B cell (primary cell): ENCODE results near the gene TRIM27. TPM values are rescaled to one million over a fixed set of nuclear protein-coding genes. Genes with fewer than 3 reads are reported as not detected.
A peak's percentile ranks its signal among the peaks of the same experiment; 100 is the strongest.

Experiments
- ATAC-seq: fragments of 200-7000 bp; cut with Tn5 transposase; one replicate; pipeline ENCODE4 v1.10.0; 2021; ENCODE audit warnings: low read depth, mild to moderate bottlenecking, moderate number of reproducible peaks, moderate library complexity
- CTCF ChIA-PET: fragments of 350-600 bp; sonication (Branson Sonifier 250); formaldehyde crosslinking; loops from one replicate; lab custom pipeline; 2021; ENCODE audit warnings: antibody characterized with exemption, inconsistent platforms; lab: Charles Lee
- POLR2A ChIA-PET: fragments of 350-600 bp; sonication (Branson Sonifier 250); formaldehyde crosslinking; loops from one replicate; lab custom pipeline; 2021; ENCODE audit warnings: antibody characterized with exemption; lab: Charles Lee
- DNase-seq: peaks from one replicate; pipeline ENCODE4 v3.0.0; 2013
- H2AFZ ChIP-seq: 2 replicates; pipeline ENCODE4 v1.6.1; 2012; ENCODE audit warnings: mild to moderate bottlenecking, low read depth, low read length; ENCODE audit not compliant: insufficient read depth, poor library complexity, severe bottlenecking
- H3K27ac ChIP-seq, 2 donors: 1 replicate in 1 of 2; 2 replicates in 1 of 2; pipeline ENCODE4 v1.5.1; 2012 to 2013; ENCODE audit warnings: low read length in 2 of 2, mild to moderate bottlenecking in 2 of 2, moderate library complexity in 1 of 2
- H3K27me3 ChIP-seq, 4 experiments: fragments of 200-600 bp in 1 of 4; sonication (generic) in 1 of 4; replicated peaks in 1 of 4; 1 replicate in 2 of 4; 2 replicates in 2 of 4; pipeline versions ENCODE4 v1.6.1 to v1.7.0; 2013 to 2016; ENCODE audit warnings: low read length in 3 of 4, mild to moderate bottlenecking in 2 of 4, mixed read lengths in 1 of 4, moderate library complexity in 1 of 4; ENCODE audit not compliant: insufficient read depth in 4 of 4, control insufficient read depth in 3 of 4; ENCODE audit errors: control extremely low read depth in 1 of 4
- H3K36me3 ChIP-seq, 2 experiments: replicated peaks in 1 of 2; 1 replicate in 1 of 2; 2 replicates in 1 of 2; pipeline versions ENCODE4 v1.6.1 to v1.7.1; 2013; ENCODE audit warnings: low read length in 1 of 2; ENCODE audit not compliant: insufficient read depth in 2 of 2, control insufficient read depth in 1 of 2; ENCODE audit errors: control extremely low read depth in 1 of 2, extremely low read depth in 1 of 2
- H3K4me1 ChIP-seq, 2 donors: fragments of 200-600 bp in 1 of 2; sonication (generic) in 1 of 2; 1 replicate in 1 of 2; 2 replicates in 1 of 2; pipeline versions ENCODE4 v1.5.1 to v1.6.1; 2013 to 2017; ENCODE audit warnings: low read length in 2 of 2; ENCODE audit not compliant: control insufficient read depth in 2 of 2, insufficient read depth in 2 of 2
- H3K4me2 ChIP-seq: replicated peaks from 2 replicates; pipeline ENCODE3; 2012; ENCODE audit warnings: mild to moderate bottlenecking, low read depth, low read length; ENCODE audit not compliant: poor library complexity, severe bottlenecking
- H3K4me3 ChIP-seq, 5 experiments: fragments of 200-600 bp in 1 of 5; sonication (generic) in 1 of 5; 1 replicate in 3 of 5; 2 replicates in 2 of 5; pipeline versions ENCODE4 v1.5.1 to v1.7.0; 2011 to 2016; ENCODE audit warnings: low read length in 4 of 5, mild to moderate bottlenecking in 4 of 5, low read depth in 2 of 5, control low read depth in 1 of 5, moderate library complexity in 1 of 5; ENCODE audit not compliant: insufficient read depth in 1 of 5; ENCODE audit errors: control extremely low read depth in 1 of 5, extremely low read depth in 1 of 5
- H3K79me2 ChIP-seq: fragments of 200-600 bp; sonication (generic); one replicate; pipeline ENCODE4 v1.6.0; 2016; ENCODE audit warnings: low read length; ENCODE audit not compliant: control insufficient read depth, insufficient read depth
- H3K9ac ChIP-seq: fragments of 200-600 bp; sonication (generic); 2 replicates; pipeline ENCODE4 v1.6.1; 2017; ENCODE audit warnings: mild to moderate bottlenecking, low read length, moderate library complexity
- H3K9me3 ChIP-seq, 3 donors: one replicate each; pipeline versions ENCODE4 v1.6.1 to v1.7.1; 2013; ENCODE audit warnings: low read length in 2 of 3; ENCODE audit not compliant: control insufficient read depth in 2 of 3, insufficient read depth in 1 of 3; ENCODE audit errors: control extremely low read depth in 1 of 3
- H4K20me1 ChIP-seq: 2 replicates; pipeline ENCODE4 v1.6.0; 2012; ENCODE audit warnings: mild to moderate bottlenecking, low read length; ENCODE audit not compliant: insufficient read depth, control insufficient read depth, poor library complexity, severe bottlenecking
- H3K27ac Mint-ChIP-seq: one replicate; pipeline ENCODE4 v1.8.0; 2021; ENCODE audit warnings: mixed read lengths
- H3K27me3 Mint-ChIP-seq: one replicate; pipeline ENCODE4 v1.8.0; 2021; ENCODE audit warnings: mixed read lengths
- H3K4me1 Mint-ChIP-seq: one replicate; pipeline ENCODE4 v1.8.0; 2021; ENCODE audit warnings: mixed read lengths
- H3K4me3 Mint-ChIP-seq: one replicate; pipeline ENCODE4 v1.8.0; 2021; ENCODE audit warnings: mixed read lengths
- H3K9me3 Mint-ChIP-seq: one replicate; pipeline ENCODE4 v1.8.0; 2022; ENCODE audit warnings: mixed read lengths; ENCODE audit not compliant: insufficient read depth
- CTCF ChIP-seq: fragments of 200-600 bp; IDR thresholded peaks from one replicate; pipeline ENCODE4 v1.8.0; 2022; ENCODE audit warnings: antibody characterized with exemption, mild to moderate bottlenecking
- EZH2 ChIP-seq: IDR thresholded peaks from 2 replicates; pipeline ENCODE4 v1.6.1; 2012; ENCODE audit warnings: borderline replicate concordance, low read depth, mild to moderate bottlenecking, moderate library complexity, low read length; ENCODE audit not compliant: insufficient read depth, poor library complexity, severe bottlenecking
- WGBS: methylation state at CpG from one replicate; pipeline ENCODE4 v1.1.5; 2013; ENCODE audit warnings: missing lambda C conversion rate; ENCODE audit not compliant: insufficient coverage; 5-methylcytosine and 5-hydroxymethylcytosine counted together
- intact Hi-C: fragments of 100-400 bp; cut with micrococcal nuclease; formaldehyde crosslinking; loops from one replicate; pipeline ENCODE4 v1.10.0; 2022
- polyA plus RNA-seq: library from polyadenylated mRNA; depleted of rRNA; stranded (reverse); fragments of >200 nt; gene quantifications from 2 replicates; pipeline ENCODE4 v1.2.3, GENCODE V29; 2012
- total RNA-seq, 2 donors: library from RNA; stranded (reverse); fragments of 120-200 nt in 1 of 2; gene quantifications; 1 replicate in 1 of 2; 2 replicates in 1 of 2; pipeline versions ENCODE4 v1.2.3 to v1.2.4, GENCODE V29; 2013 to 2022

TRIM27 gene
- total and polyA plus RNA-seq, 2 donors (not counting 1 experiment from before 2014, with no cell fraction given) = 48.3 to 70.0 TPM

- peaks cover 0 to 4% (median 0%) of the 10 kb centered on the region in 4 experiments for H3K27me3 ChIP-seq
- no peak overlapping the region for H3K27ac ChIP-seq
- no peak for TF ChIP-seq EZH2
- TF ChIP-seq CTCF = no peak
- H3K27me3 Mint-ChIP-seq = peaks cover 10% of the 10 kb centered on the region
- H3K9me3 ChIP-seq = peaks cover 0 to 40% (median 21%) of the 10 kb centered on the region in 3 donors
- H3K79me2 ChIP-seq = no peaks in the 10 kb centered on the region
- intact Hi-C loops = loop anchor here (1.0 kb wide), 1 partner anchor 118 kb away; no protein-coding TSS in a partner anchor
- H3K4me3 Mint-ChIP-seq = peak overlapping the region; percentile 83
- peak; percentile 26 for ATAC-seq
- peaks cover 28% of the 10 kb centered on the region for H3K4me1 Mint-ChIP-seq
- DNase-seq = peak; percentile 88
- H3K4me3 ChIP-seq = peak overlapping the region; percentile 54 to 78 (median 75)
- ChIA-PET CTCF (interaction anchor here (1.2 to 3.5 kb wide), 4 partner anchors 25 to 153 kb away, joined by 3 to 20 read pairs (median 7); no protein-coding TSS in a partner anchor), POLR2A (interaction anchor here (1.4 kb wide), 1 partner anchor 26 kb away, joined by 5 read pairs; no protein-coding TSS in a partner anchor)
- H4K20me1 ChIP-seq = no peaks in the 10 kb centered on the region
- H3K9ac ChIP-seq = peak overlapping the region; percentile 75
- H3K36me3 ChIP-seq = no peaks in the 10 kb centered on the region
- peak overlapping the region; percentile 84 for H3K4me2 ChIP-seq
- under 1% methylated on average over 40 of the region's 47 CpGs for WGBS
- H3K9me3 Mint-ChIP-seq = peaks cover 12% of the 10 kb centered on the region
- H2AFZ ChIP-seq = peak overlapping the region; percentile 78
- H3K27ac Mint-ChIP-seq = peak overlapping the region; percentile 94
- H3K4me1 ChIP-seq = peaks cover 14 to 24% of the 10 kb centered on the region in 2 donors
Observed at GRCh38 chr6:28863604-28864325, 60.0 kb downstream of the TRIM27 start.

- Histone ChIP-seq H4K20me1 (no peaks in the 10 kb centered on the region), H3K27ac (no peak overlapping the region), H3K4me3 (no peak overlapping the region), H3K4me1 (peaks cover 12 to 22% of the 10 kb centered on the region in 2 donors), H3K79me2 (no peaks in the 10 kb centered on the region), H3K9ac (no peak overlapping the region), H3K36me3 (no peaks in the 10 kb centered on the region), H3K27me3 (peaks cover 0 to 4% (median 0%) of the 10 kb centered on the region in 4 experiments), H2AFZ (no peak overlapping the region), H3K4me2 (no peak overlapping the region), H3K9me3 (peaks cover 0 to 40% (median 21%) of the 10 kb centered on the region in 3 donors)
- intact Hi-C loops = no loop called here
- no peak overlapping the region for H3K27ac Mint-ChIP-seq
- ATAC-seq (no peak), DNase-seq (no peak)
- H3K4me3 Mint-ChIP-seq = no peak overlapping the region
- POLR2A ChIA-PET = no interaction called here
- CTCF ChIA-PET = interaction anchor here (1.6 to 3.5 kb wide), 3 partner anchors 23 to 119 kb away, joined by 3 to 20 read pairs (median 7); no protein-coding TSS in a partner anchor
- H3K9me3 Mint-ChIP-seq = peaks cover 12% of the 10 kb centered on the region
- WGBS = 87% methylated on average over 3 of the region's 10 CpGs
- H3K27me3 Mint-ChIP-seq = peaks cover 10% of the 10 kb centered on the region
- H3K4me1 Mint-ChIP-seq = peaks cover 27% of the 10 kb centered on the region
- TF ChIP-seq EZH2 (no peak), CTCF (no peak)
Observed at GRCh38 chr6:28862077-28862476, 61.7 kb downstream of the TRIM27 start.
